Gastroesophageal sphincter (tissue), 4 donors: ENCODE results near the gene SPON1. TPM values are rescaled to one million over a fixed set of nuclear protein-coding genes. Genes with fewer than 3 reads are reported as not detected.
A peak's percentile ranks its signal among the peaks of the same experiment; 100 is the strongest.
"Not testable (repeated sequence)": the region's sequence is repeated elsewhere in the genome, so short reads cannot be mapped to it uniquely, and the experiment has no call there.

Experiments used
- ATAC-seq: fragments of 150-250 bp; one replicate; pipeline ENCODE4 v1.9.1; 2016; ENCODE audit warnings: mild to moderate bottlenecking, moderate library complexity
- H3K27ac ChIP-seq, 4 donors: fragments of 200-600 bp; sonication (generic) in 3 of 4; 1 replicate in 3 of 4; 2 replicates in 1 of 4; pipeline ENCODE4 v1.5.1; 2016 to 2019
- H3K27me3 ChIP-seq: fragments of 200-600 bp; sonication (generic); one replicate; pipeline ENCODE4 v1.5.1; 2019
- H3K36me3 ChIP-seq, 2 donors: fragments of 200-600 bp; sonication (generic); one replicate each; pipeline ENCODE4 v1.5.1; 2019; ENCODE audit warnings: control low read depth in 1 of 2
- H3K4me1 ChIP-seq, 3 donors: fragments of 200-600 bp; sonication (generic); 1 replicate in 2 of 3; 2 replicates in 1 of 3; pipeline ENCODE4 v1.5.1; 2016 to 2019; ENCODE audit warnings: control low read depth in 2 of 3
- H3K4me3 ChIP-seq, 2 donors: fragments of 200-600 bp; sonication (generic); one replicate each; pipeline ENCODE4 v1.5.1; 2019; ENCODE audit warnings: mild to moderate bottlenecking in 1 of 2, moderate library complexity in 1 of 2
- H3K9me3 ChIP-seq, 3 donors: fragments of 200-600 bp; sonication (generic); one replicate each; pipeline ENCODE4 v1.5.1; 2017 to 2019; ENCODE audit warnings: control low read depth in 2 of 3
- EP300 ChIP-seq: sonication (generic); formaldehyde crosslinking; IDR thresholded peaks from one replicate; pipeline ENCODE4 v1.6.1; 2017; ENCODE audit warnings: antibody characterized with exemption, mild to moderate bottlenecking
- POLR2A ChIP-seq, 2 donors: fragments of 450-650 bp; IDR thresholded peaks; one replicate each; pipeline ENCODE4 v1.6.1; 2017; ENCODE audit warnings: antibody characterized with exemption in 2 of 2, mild to moderate bottlenecking in 2 of 2, moderate library complexity in 1 of 2
- POLR2AphosphoS5 ChIP-seq: sonication (generic); formaldehyde crosslinking; IDR thresholded peaks from one replicate; pipeline ENCODE4 v1.6.1; 2017; ENCODE audit warnings: antibody characterized with exemption
- WGBS, 2 donors: methylation state at CpG; one replicate each; pipeline ENCODE4 v1.1.5; 2018; ENCODE audit warnings: low coverage in 1 of 2; 5-methylcytosine and 5-hydroxymethylcytosine counted together
- total RNA-seq, 4 donors: library from RNA; depleted of rRNA; stranded (reverse); fragments of >200 nt; gene quantifications; one replicate each; pipeline ENCODE4 v1.1.0, GENCODE V29; 2016
- TF ChIP-seq, protein P1 (sequence below), 4 experiments: fragments of 200-600 bp in 2 of 4; fragments of 450-650 bp in 2 of 4; sonication (generic) in 1 of 4; IDR thresholded peaks; one replicate each; pipeline ENCODE4 v1.5.1; 2017 to 2019; ENCODE audit warnings: antibody characterized with exemption in 4 of 4, mild to moderate bottlenecking in 2 of 4, moderate library complexity in 2 of 4

Gene SPON1
- total RNA-seq, 4 donors from 2014 or later, result 11.0 to 121 (median 64.6) TPM

DNA sequence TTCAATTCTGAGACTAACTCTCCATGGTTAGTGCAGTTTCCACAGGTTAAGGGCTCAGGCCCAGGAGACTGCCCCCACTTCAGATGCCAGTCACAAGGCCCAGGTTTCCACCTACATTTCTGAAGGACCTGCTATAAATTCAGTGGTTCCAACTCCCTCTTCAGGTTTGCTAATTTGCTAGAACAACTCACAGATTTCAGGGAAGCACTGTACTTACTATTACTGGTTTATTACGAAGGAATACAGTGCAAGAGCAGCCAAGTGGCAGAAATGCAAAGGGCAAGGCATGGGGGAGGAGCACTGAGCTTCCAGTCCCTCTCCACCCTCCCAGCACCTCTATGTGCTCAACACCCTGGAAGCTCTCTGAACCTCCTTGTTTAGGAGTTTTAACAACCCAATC is 39.3 kb upstream of the SPON1 start:
- WGBS, 2 donors, result 80% methylated on average over 1 of the region's 1 CpG; no CpG with 5 or more reads in 1 of the 2 donors
- Histone ChIP-seq H3K4me1 (no peaks in the 10 kb centered on the region), H3K4me3 (no peak overlapping the region), H3K27ac (no peak overlapping the region), H3K27me3 (no peaks in the 10 kb centered on the region), H3K9me3 (no peaks in the 10 kb centered on the region), H3K36me3 (no peaks in the 10 kb centered on the region)
- ATAC-seq, result no peak
- TF ChIP-seq POLR2A (IDR thresholded peaks at IDR 0.05) (no peak), EP300 (no peak), POLR2AphosphoS5 (no peak)

DNA sequence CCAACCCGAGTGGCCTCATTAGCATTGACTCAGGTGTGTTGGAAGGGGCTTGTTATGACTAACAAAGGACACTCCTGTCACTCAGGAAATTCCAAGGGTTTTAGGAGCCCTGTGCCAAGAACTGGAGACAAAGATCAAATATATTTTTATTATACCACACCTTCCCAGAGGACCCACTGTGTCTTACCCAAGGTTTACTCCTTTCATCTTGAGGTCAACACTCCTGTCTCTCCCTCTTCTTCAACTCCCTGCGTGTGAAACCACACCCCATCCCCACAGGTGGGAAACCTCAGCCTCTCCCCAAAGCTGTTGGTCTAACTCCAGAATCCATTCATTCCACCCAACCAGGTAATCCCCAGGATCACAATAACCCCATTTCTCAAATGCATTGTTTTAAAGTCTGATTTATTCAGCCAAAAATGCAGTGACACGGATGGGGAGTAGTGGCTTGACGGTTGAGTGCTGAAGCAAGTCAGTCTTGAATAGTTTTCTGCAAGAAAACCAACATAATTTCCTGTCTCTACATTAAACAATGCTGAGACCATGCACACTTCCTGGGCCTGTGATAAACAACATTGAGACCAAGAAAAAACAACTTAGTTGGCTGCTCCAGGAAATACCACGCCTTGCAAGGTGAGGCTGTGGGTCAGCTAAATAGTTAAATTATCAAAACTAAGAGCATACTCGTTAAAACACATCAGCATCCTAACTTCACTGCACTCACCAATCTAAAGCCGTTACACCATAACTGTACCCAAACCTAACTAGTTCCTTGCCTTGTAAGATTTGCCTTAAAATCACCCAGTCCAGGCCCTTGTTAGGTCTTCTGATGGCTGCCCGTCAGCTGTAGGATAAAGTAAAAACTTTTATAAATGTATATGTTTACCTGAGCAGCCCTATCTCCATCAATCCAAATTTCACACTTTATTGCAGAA is 38.5 kb upstream of the SPON1 start:
- H3K36me3 ChIP-seq, result no peaks in the 10 kb centered on the region
- no peaks in the 10 kb centered on the region for H3K9me3 ChIP-seq
- 64 to 72% methylated on average over 7 of the region's 8 CpGs for WGBS, 2 donors
- no peaks in the 10 kb centered on the region for H3K27me3 ChIP-seq
- H3K4me1 ChIP-seq, result no peaks in the 10 kb centered on the region
- no peak for TF ChIP-seq POLR2A (IDR thresholded peaks at IDR 0.05)
- TF ChIP-seq EP300, result no peak
- TF ChIP-seq, protein P1, sequence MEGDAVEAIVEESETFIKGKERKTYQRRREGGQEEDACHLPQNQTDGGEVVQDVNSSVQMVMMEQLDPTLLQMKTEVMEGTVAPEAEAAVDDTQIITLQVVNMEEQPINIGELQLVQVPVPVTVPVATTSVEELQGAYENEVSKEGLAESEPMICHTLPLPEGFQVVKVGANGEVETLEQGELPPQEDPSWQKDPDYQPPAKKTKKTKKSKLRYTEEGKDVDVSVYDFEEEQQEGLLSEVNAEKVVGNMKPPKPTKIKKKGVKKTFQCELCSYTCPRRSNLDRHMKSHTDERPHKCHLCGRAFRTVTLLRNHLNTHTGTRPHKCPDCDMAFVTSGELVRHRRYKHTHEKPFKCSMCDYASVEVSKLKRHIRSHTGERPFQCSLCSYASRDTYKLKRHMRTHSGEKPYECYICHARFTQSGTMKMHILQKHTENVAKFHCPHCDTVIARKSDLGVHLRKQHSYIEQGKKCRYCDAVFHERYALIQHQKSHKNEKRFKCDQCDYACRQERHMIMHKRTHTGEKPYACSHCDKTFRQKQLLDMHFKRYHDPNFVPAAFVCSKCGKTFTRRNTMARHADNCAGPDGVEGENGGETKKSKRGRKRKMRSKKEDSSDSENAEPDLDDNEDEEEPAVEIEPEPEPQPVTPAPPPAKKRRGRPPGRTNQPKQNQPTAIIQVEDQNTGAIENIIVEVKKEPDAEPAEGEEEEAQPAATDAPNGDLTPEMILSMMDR (IDR thresholded peaks at IDR 0.05), result no peak
- no peak for TF ChIP-seq POLR2AphosphoS5
- no peak overlapping the region for H3K27ac ChIP-seq
- ATAC-seq, result no peak
- no peak overlapping the region for H3K4me3 ChIP-seq

DNA sequence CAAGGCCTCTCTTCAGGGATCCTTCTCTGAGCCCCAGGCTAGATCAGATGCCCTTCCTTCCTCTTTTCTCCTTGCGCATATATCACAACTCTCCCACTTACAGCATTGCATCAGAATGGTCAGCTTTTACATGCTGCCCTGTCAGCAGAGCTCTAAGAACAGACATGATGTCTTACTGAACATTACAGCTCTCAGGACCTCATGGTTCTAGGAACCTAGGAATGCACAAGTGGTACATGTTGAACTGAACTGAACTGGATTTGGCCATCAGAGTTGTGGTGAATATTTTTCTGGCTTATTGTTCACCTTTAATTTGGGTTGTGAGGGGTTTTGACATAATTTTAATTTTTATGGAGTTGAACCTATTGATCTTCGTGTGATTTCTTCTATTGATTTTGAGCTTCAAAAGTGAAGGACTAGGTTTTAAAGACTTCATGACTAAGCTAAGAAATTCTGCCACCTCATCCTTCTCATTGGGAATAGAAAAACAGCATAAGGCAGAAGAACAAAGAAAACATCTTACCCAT is 37.7 kb upstream of the SPON1 start:
- no peak for TF ChIP-seq POLR2AphosphoS5
- TF ChIP-seq POLR2A (IDR thresholded peaks at IDR 0.05), result no peak
- no peak for TF ChIP-seq EP300
- TF ChIP-seq, protein P1 (IDR thresholded peaks at IDR 0.05), result no peak
- Histone ChIP-seq H3K4me1 (no peaks in the 10 kb centered on the region), H3K27me3 (no peaks in the 10 kb centered on the region), H3K9me3 (no peaks in the 10 kb centered on the region), H3K36me3 (no peaks in the 10 kb centered on the region), H3K4me3 (no peak overlapping the region), H3K27ac (no peak overlapping the region)
- 94 to 100% methylated on average over 2 of the region's 2 CpGs for WGBS, 2 donors
- peak; percentile 41 for ATAC-seq

DNA sequence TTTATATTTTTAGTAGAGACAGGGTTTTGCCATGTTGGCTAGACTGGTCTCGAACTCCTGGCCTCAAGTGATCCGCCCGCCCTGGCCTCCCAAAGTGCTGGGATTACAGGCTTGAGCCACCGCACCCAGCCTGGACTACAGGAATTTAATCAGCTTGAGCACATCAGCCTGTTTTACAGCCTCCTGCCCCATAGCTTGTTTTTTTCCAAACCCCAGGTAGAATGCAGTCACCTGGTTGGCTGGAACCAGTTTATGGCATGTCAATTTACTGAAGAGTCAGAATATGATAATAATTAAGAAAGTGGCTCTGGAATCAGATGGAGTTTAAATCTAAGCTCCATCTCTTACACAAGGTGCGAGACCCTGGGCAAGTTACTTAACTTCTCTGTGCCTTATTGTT is 36.2 kb upstream of the SPON1 start:
- WGBS, 2 donors, result 94 to 100% methylated on average over 1 to 5 of the region's 5 CpGs
- not testable (repeated sequence) for H3K9me3 ChIP-seq, H3K4me3 ChIP-seq, ATAC-seq, H3K27ac ChIP-seq, H3K36me3 ChIP-seq, H3K4me1 ChIP-seq, H3K27me3 ChIP-seq

DNA sequence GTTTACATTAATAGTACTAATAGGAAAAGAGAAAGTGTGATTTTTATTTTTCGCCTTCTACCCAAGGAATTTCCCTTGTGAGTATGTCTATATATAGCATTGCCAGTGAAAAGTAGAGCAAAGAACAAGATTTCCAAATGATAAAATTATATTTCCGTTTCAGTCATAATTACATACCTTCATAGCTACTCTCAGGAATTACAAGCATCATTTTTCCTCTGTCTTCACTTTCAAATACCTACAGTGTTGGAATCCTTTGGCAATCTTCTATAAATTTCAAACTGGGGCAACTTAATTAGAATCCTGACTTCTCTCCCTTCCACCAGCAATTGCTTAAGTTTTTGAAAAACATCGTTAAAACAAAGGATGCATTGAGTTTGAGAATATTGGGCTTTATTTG is 35.5 kb upstream of the SPON1 start:
- H3K9me3 ChIP-seq, result no peaks in the 10 kb centered on the region
- H3K27ac ChIP-seq, result no peak overlapping the region
- no peaks in the 10 kb centered on the region for H3K4me1 ChIP-seq
- ATAC-seq, result no peak
- no peak overlapping the region for H3K4me3 ChIP-seq
- no peak for TF ChIP-seq POLR2AphosphoS5
- TF ChIP-seq POLR2A (IDR thresholded peaks at IDR 0.05), result no peak
- TF ChIP-seq EP300, result no peak
- TF ChIP-seq, protein P1 (IDR thresholded peaks at IDR 0.05), result no peak
- WGBS, 2 donors, result 62 to 82% methylated on average over 3 of the region's 3 CpGs
- no peaks in the 10 kb centered on the region for H3K27me3 ChIP-seq
- H3K36me3 ChIP-seq, result no peaks in the 10 kb centered on the region

DNA sequence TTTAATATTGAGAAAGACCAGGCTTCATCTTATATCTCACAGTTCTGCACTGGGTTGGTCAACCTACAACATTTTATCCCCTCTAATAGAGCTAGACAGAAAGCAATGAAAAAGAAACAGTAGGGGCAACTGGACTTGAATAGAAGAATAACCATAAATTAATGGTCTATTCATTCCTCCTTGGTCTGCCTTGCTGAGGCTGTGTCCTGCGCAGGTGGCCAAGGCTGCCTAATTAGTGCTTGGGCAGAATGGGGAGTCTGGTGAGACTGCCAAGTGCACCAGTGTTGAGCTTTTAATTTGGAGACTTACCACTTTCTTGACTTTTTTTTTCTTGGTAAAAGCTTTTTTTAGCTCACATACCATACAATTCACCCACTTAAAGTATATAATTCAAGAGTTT is 35.0 kb upstream of the SPON1 start:
- no peaks in the 10 kb centered on the region for H3K27me3 ChIP-seq
- H3K4me3 ChIP-seq, result no peak overlapping the region
- 100% methylated on average over 1 of the region's 1 CpG for WGBS, 2 donors
- TF ChIP-seq, protein P1 (IDR thresholded peaks at IDR 0.05), result no peak
- TF ChIP-seq POLR2A (IDR thresholded peaks at IDR 0.05), result no peak
- TF ChIP-seq POLR2AphosphoS5, result no peak
- no peak for TF ChIP-seq EP300
- ATAC-seq, result no peak
- H3K9me3 ChIP-seq, result no peaks in the 10 kb centered on the region
- no peak overlapping the region for H3K27ac ChIP-seq
- no peaks in the 10 kb centered on the region for H3K36me3 ChIP-seq
- H3K4me1 ChIP-seq, result no peaks in the 10 kb centered on the region
